Endothelial cell (in vitro differentiated cells): ENCODE results near the gene CBLN3. TPM values are rescaled to one million over a fixed set of nuclear protein-coding genes. Genes with fewer than 3 reads are reported as not detected.

Experiments used
- DNase-seq: peaks from one replicate; pipeline ENCODE4 v3.0.0; 2021; ENCODE audit warnings: low spot score
- H3K27ac Mint-ChIP-seq: one replicate; pipeline ENCODE4 v1.8.0; 2021; ENCODE audit warnings: mixed read lengths, inconsistent platforms; ENCODE audit not compliant: unreplicated experiment
- H3K27me3 Mint-ChIP-seq: one replicate; pipeline ENCODE4 v1.8.0; 2021; ENCODE audit warnings: mild to moderate bottlenecking, moderate library complexity, mixed read lengths, inconsistent platforms; ENCODE audit not compliant: unreplicated experiment
- H3K36me3 Mint-ChIP-seq: one replicate; pipeline ENCODE4 v1.8.0; 2021; ENCODE audit warnings: mild to moderate bottlenecking, low read depth, mixed read lengths, inconsistent platforms; ENCODE audit not compliant: unreplicated experiment
- H3K4me1 Mint-ChIP-seq: one replicate; pipeline ENCODE4 v1.8.0; 2021; ENCODE audit warnings: mild to moderate bottlenecking, mixed read lengths, inconsistent platforms; ENCODE audit not compliant: unreplicated experiment
- H3K4me3 Mint-ChIP-seq: one replicate; pipeline ENCODE4 v1.8.0; 2021; ENCODE audit warnings: mild to moderate bottlenecking, mixed read lengths, inconsistent platforms; ENCODE audit not compliant: unreplicated experiment
- H3K9me3 Mint-ChIP-seq: one replicate; pipeline ENCODE4 v1.8.0; 2021; ENCODE audit warnings: mixed read lengths, inconsistent platforms; ENCODE audit not compliant: unreplicated experiment
- total RNA-seq: library from RNA; stranded (reverse); fragmentation: NEBNext Ultra II Directional; extraction: Animal tissue kit (Norgen Biotek cat#: 25700); gene quantifications from one replicate; pipeline ENCODE4 v1.2.1, GENCODE V29; 2021; ENCODE audit not compliant: unreplicated experiment
- TF ChIP-seq, protein P1 (sequence below): fragments of 200-600 bp; sonication (generic); IDR thresholded peaks from one replicate; pipeline ENCODE4 v1.5.0; 2021; ENCODE audit warnings: antibody characterized with exemption; ENCODE audit not compliant: unreplicated experiment

The CBLN3 gene
- total RNA-seq, 1 donor from 2014 or later, result 1.5 TPM

- TF ChIP-seq, protein P1, sequence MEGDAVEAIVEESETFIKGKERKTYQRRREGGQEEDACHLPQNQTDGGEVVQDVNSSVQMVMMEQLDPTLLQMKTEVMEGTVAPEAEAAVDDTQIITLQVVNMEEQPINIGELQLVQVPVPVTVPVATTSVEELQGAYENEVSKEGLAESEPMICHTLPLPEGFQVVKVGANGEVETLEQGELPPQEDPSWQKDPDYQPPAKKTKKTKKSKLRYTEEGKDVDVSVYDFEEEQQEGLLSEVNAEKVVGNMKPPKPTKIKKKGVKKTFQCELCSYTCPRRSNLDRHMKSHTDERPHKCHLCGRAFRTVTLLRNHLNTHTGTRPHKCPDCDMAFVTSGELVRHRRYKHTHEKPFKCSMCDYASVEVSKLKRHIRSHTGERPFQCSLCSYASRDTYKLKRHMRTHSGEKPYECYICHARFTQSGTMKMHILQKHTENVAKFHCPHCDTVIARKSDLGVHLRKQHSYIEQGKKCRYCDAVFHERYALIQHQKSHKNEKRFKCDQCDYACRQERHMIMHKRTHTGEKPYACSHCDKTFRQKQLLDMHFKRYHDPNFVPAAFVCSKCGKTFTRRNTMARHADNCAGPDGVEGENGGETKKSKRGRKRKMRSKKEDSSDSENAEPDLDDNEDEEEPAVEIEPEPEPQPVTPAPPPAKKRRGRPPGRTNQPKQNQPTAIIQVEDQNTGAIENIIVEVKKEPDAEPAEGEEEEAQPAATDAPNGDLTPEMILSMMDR, result no peak
- H3K9me3 Mint-ChIP-seq, result no peaks in the 10 kb centered on the region
- H3K27ac Mint-ChIP-seq, result no peak overlapping the region
- peaks cover 5% of the 10 kb centered on the region for H3K4me1 Mint-ChIP-seq
- H3K4me3 Mint-ChIP-seq, result no peak overlapping the region
- no peak for DNase-seq
- peaks cover 32% of the 10 kb centered on the region for H3K36me3 Mint-ChIP-seq
- peaks cover 8% of the 10 kb centered on the region for H3K27me3 Mint-ChIP-seq
Measured at GRCh38 chr14:24409192-24409591, 20.3 kb downstream of the CBLN3 start.

DNA sequence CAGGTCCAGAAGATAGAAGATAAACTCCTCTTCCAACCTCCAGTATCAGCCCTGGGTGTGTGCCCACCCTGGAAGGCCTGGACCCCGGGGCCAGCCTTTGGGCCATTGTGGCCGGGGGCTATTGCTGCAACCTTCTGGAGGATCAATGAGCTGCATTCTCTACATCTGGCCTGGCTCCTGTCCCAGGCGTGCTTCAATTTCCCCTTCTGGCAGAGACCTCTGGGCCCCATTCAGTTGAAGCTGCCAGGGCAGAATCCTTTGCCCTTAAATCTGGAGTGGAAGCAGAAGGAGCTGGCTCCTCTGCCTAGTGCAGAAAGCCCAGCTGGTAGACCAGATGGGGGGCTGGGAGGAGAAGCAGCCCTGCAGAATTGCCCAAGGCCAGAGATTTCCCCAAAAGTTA, 20.7 kb downstream of the CBLN3 start:
- no peaks in the 10 kb centered on the region for H3K9me3 Mint-ChIP-seq
- DNase-seq, result no peak

GRCh38 chr14:24407608-24408325, 21.7 kb downstream of the CBLN3 start:
- TF ChIP-seq, protein P1, result no peak
- Mint-ChIP-seq H3K4me3 (no peak overlapping the region), H3K9me3 (no peaks in the 10 kb centered on the region), H3K4me1 (peaks cover 19% of the 10 kb centered on the region), H3K36me3 (peaks cover 28% of the 10 kb centered on the region), H3K27ac (no peak overlapping the region), H3K27me3 (peaks cover 5% of the 10 kb centered on the region)
- DNase-seq, result no peak

More for the DNA sequence above, 20.7 kb downstream of the CBLN3 start:
- peaks cover 10% of the 10 kb centered on the region for H3K4me1 Mint-ChIP-seq
- H3K36me3 Mint-ChIP-seq, result peaks cover 31% of the 10 kb centered on the region
- no peak overlapping the region for H3K4me3 Mint-ChIP-seq
- H3K27me3 Mint-ChIP-seq, result peaks cover 8% of the 10 kb centered on the region
- H3K27ac Mint-ChIP-seq, result no peak overlapping the region
- TF ChIP-seq, protein P1, result no peak

GRCh38 chr14:24406416-24406815, 23.1 kb downstream of the CBLN3 start:
- H3K27me3 Mint-ChIP-seq, result peaks cover 5% of the 10 kb centered on the region
- H3K36me3 Mint-ChIP-seq, result peaks cover 16% of the 10 kb centered on the region
- TF ChIP-seq, protein P1, result no peak
- peaks cover 24% of the 10 kb centered on the region for H3K4me1 Mint-ChIP-seq
- no peak overlapping the region for H3K4me3 Mint-ChIP-seq
- DNase-seq, result no peak
- H3K9me3 Mint-ChIP-seq, result no peaks in the 10 kb centered on the region
- H3K27ac Mint-ChIP-seq, result peak overlapping the region; percentile 30

GRCh38 chr14:24404814-24405213, 24.7 kb downstream of the CBLN3 start:
- Mint-ChIP-seq H3K4me3 (no peak overlapping the region), H3K9me3 (no peaks in the 10 kb centered on the region), H3K4me1 (peaks cover 32% of the 10 kb centered on the region), H3K27ac (no peak overlapping the region), H3K27me3 (peaks cover 9% of the 10 kb centered on the region), H3K36me3 (peaks cover 12% of the 10 kb centered on the region)
- DNase-seq, result no peak
- TF ChIP-seq, protein P1, result no peak
